GM18858 (cell line): Measurements from ENCODE around the gene SMC4.

Source experiments
- ATAC-seq: cut with Tn5 transposase; IDR thresholded peaks from one replicate; pipeline ENCODE4 v1.9.1; 2021; ENCODE audit not compliant: unreplicated experiment

SMC4 gene

GRCh38 chr3:160474416-160474838 is 75.0 kb downstream of the SMC4 start:
- ATAC-seq, result no peak

DNA sequence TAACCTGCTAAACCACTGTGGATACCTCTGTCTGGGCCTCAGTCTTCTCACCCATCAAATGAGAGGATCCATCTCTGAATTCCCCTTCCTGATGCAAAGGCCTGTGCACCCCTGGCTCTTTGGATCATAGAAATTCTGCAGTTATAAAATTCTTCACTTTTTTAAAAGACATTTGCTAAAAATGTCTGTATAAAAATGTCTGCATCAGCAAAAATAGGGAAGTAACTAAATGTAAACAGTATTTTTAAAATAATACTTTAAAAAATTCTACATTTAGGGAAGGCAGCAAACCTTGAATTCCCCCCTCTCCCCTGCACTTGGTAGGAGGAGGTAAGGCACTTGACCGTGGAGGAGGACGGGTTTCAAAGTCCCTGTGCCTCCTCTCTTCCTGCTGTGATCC is 75.7 kb downstream of the SMC4 start:
- no peak for ATAC-seq

GRCh38 chr3:160475884-160476283 is 76.4 kb downstream of the SMC4 start:
- no peak for ATAC-seq

DNA sequence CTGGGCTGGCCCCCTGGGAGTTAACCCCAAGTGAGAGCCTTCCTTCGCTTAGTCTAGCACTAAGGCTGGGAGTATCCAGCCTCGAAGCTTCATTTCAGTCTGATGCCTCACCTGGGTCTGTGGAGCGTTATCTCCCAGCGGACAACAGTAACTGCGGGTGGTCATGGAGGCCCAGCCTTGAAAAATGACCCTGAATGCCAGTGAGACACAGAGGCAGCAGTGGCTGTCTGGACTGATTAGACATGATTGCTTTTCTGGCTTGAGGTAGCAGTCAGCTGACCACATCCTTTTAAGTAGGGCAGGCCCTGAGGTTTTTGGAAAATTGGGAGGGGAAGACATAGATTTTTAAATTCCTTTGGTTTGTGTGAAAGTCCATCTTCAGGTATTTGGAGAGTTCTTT is 78.3 kb downstream of the SMC4 start:
- ATAC-seq, result no peak

GRCh38 chr3:160478338-160478737 is 78.9 kb downstream of the SMC4 start:
- no peak for ATAC-seq

DNA sequence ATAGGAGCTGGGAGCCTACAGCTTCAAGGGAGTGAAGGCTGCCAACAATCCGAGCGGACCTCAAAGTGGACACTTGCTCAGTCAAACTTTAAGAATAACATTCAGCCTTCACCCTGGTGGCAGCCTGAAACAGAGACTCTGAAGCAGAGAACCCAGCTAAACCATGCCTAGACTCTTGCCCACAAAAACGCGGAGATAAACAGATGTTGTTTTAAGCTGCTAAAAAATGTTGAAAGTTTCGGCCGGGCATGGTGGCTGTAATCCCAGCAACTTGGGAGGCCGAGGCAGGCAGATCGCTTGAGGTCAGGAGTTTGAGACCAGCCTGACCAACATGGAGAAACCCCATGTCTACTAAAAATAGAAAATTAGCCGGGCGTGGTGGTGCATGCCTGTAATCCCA is 79.9 kb downstream of the SMC4 start:
- no peak for ATAC-seq

GRCh38 chr3:160480931-160481330 is 81.5 kb downstream of the SMC4 start:
- ATAC-seq, result no peak

DNA sequence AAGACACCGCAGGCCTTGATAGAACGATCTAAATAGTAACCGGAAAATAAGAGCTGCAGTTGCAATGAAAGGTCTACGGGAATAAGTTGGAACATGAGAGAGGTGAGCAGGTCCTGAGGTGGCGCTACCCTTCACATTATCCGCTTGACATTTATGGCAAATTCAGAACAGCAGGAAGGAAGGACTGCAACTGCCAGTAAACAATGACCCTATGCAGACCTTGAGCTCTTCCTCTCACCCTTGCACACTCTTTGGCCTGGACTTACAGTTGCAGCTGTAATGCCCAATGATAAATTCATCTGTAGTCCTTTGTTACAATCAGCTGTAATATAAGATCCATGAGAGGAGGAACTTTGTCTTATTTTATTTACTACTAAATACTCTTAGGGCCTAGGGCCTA is 82.4 kb downstream of the SMC4 start:
- no peak for ATAC-seq

- ATAC-seq, result no peak
Measured at GRCh38 chr3:160482796-160483195, 83.3 kb downstream of the SMC4 start.
